Psoas muscle (tissue), 8 donors: ENCODE data around the gene GPR156. TPM values are rescaled to one million over a fixed set of nuclear protein-coding genes. Genes with fewer than 3 reads are reported as not detected.
A peak's percentile ranks its signal among the peaks of the same experiment; 100 is the strongest.

Experiments used
- ATAC-seq, 4 donors: fragments of 200-7000 bp; cut with Tn5 transposase; one replicate each; pipeline ENCODE4 v1.9.1; 2020; ENCODE audit warnings: moderate library complexity in 3 of 4, mild to moderate bottlenecking in 2 of 4
- DNase-seq, 2 donors: peaks; one replicate each; pipeline ENCODE4 v3.0.0-alpha.2; 2020
- H3K27ac ChIP-seq: fragments of 200-600 bp; one replicate; pipeline ENCODE4 v1.8.0; 2022
- H3K27me3 ChIP-seq, 3 donors: fragments of 200-600 bp in 1 of 3; one replicate each; pipeline versions ENCODE4 v1.6.1 to v1.8.0; 2013 to 2022; ENCODE audit warnings: low read length in 2 of 3, mild to moderate bottlenecking in 2 of 3, moderate library complexity in 1 of 3; ENCODE audit not compliant: insufficient read depth in 3 of 3
- H3K36me3 ChIP-seq, 2 donors: fragments of 200-600 bp in 1 of 2; one replicate each; pipeline versions ENCODE4 v1.6.1 to v1.8.0; 2013 to 2022; ENCODE audit warnings: low read depth in 1 of 2, mild to moderate bottlenecking in 1 of 2, moderate library complexity in 1 of 2; ENCODE audit not compliant: insufficient read depth in 1 of 2
- H3K4me1 ChIP-seq: fragments of 200-600 bp; one replicate; pipeline ENCODE4 v1.8.0; 2022
- H3K4me3 ChIP-seq: fragments of 200-600 bp; one replicate; pipeline ENCODE4 v1.8.0; 2022; ENCODE audit warnings: mild to moderate bottlenecking
- H3K9me3 ChIP-seq: fragments of 200-600 bp; one replicate; pipeline ENCODE4 v1.8.0; 2022
- CTCF ChIP-seq: fragments of 200-600 bp; IDR thresholded peaks from one replicate; pipeline ENCODE4 v1.8.0; 2022; ENCODE audit warnings: antibody characterized with exemption
- WGBS, 3 donors: extraction: QIAGEN DNeasy Blood & Tissue Kit; methylation state at CpG; one replicate each; pipeline versions ENCODE4 v1.1.6 to v1.1.7; 2013; 5-methylcytosine and 5-hydroxymethylcytosine counted together
- intact Hi-C, 2 donors: fragments of 100-400 bp; cut with DNase I; formaldehyde crosslinking; loops; one replicate each; pipeline versions ENCODE4 v1.11.0 to v1.14.2; 2022
- polyA plus RNA-seq, 3 donors: library from polyadenylated mRNA; stranded (reverse); fragments of 200-250 nt; gene quantifications; one replicate each; pipeline ENCODE4 v1.2.3, GENCODE V29; 2013
- total RNA-seq, 4 donors: library from RNA; stranded (reverse); fragmentation: NEBNext Ultra II Directional in 2 of 4; extraction: Animal tissue kit (Norgen Biotek cat#: 25700) in 2 of 4; gene quantifications; one replicate each; pipeline versions ENCODE4 v1.2.1 to v1.2.4, GENCODE V29; 2021 to 2023
- donor health status: healthy with polysubstance abuse.
- donor health status: DM: no; HTN: no; CAD: no; lungs with moderate emphysema.
- donor health status: Bipolar disorder and iron deficiency.
- donor health status: healthy.
- donor health status: DM: yes; HTN: yes; CAD: no.
- donor health status: DM: no; HTN: no; CAD: no.
- donor health status: DM: no; HTN: no; CAD: no.
- donor health status: DM: yes; HTN: yes; CAD: no.

GPR156 gene
- total and polyA plus RNA-seq, 7 donors, result 0.01 to 0.43 (median 0.20) TPM; not detected in 3

GRCh38 chr3:120204338-120204737 is 80.7 kb downstream of the GPR156 start:
- WGBS, 3 donors, result 89 to 90% (median 90%) methylated on average over 5 of the region's 5 CpGs
- Histone ChIP-seq H3K27me3 (no peaks in the 10 kb centered on the region), H3K4me3 (no peak overlapping the region), H3K27ac (no peak overlapping the region), H3K9me3 (no peaks in the 10 kb centered on the region), H3K36me3 (no peaks in the 10 kb centered on the region), H3K4me1 (peaks cover 19% of the 10 kb centered on the region)
- no peak for TF ChIP-seq CTCF
- no peak for DNase-seq
- no peak for ATAC-seq
- intact Hi-C loops, result loop anchor here in 1 of 2 donors (5.0 kb wide), 1 partner anchor 107 kb away; no protein-coding TSS in a partner anchor

- no peak overlapping the region for H3K4me3 ChIP-seq
- WGBS, 3 donors, result 73 to 81% (median 77%) methylated on average over 7 of the region's 7 CpGs
- no peak for TF ChIP-seq CTCF
- ATAC-seq (peak in 1 of 4 donors; percentile 3), DNase-seq (no peak)
- intact Hi-C loops, result loop anchor here in 1 of 2 donors (5.0 kb wide), 1 partner anchor 106 kb away; no protein-coding TSS in a partner anchor
- H3K9me3 ChIP-seq, result no peaks in the 10 kb centered on the region
- H3K27ac ChIP-seq, result peak overlapping the region; percentile 67
- no peaks in the 10 kb centered on the region for H3K36me3 ChIP-seq
- H3K27me3 ChIP-seq, result no peaks in the 10 kb centered on the region
- H3K4me1 ChIP-seq, result peaks cover 19% of the 10 kb centered on the region
Observed at GRCh38 chr3:120203621-120204020, 81.4 kb downstream of the GPR156 start.

GRCh38 chr3:120203016-120203415 is 82.0 kb downstream of the GPR156 start:
- peak in 1 of 2 donors; percentile 32 for DNase-seq

GRCh38 chr3:120202363-120202762 is 82.7 kb downstream of the GPR156 start:
- Histone ChIP-seq H3K4me1 (peaks cover 19% of the 10 kb centered on the region), H3K27ac (peak overlapping the region; percentile 67), H3K9me3 (no peaks in the 10 kb centered on the region), H3K36me3 (no peaks in the 10 kb centered on the region), H3K4me3 (no peak overlapping the region), H3K27me3 (no peaks in the 10 kb centered on the region)
- DNase-seq, result no peak
- TF ChIP-seq CTCF, result no peak
- WGBS, 3 donors, result 53 to 67% (median 62%) methylated on average over 2 of the region's 2 CpGs
- peak in 1 of 4 donors; percentile 14 for ATAC-seq
- intact Hi-C loops, result loop anchor here in 1 of 2 donors (5.0 kb wide), 1 partner anchor 105 kb away; no protein-coding TSS in a partner anchor

More at GRCh38 chr3:120203016-120203415, 82.0 kb downstream of the GPR156 start:
- no peaks in the 10 kb centered on the region for H3K36me3 ChIP-seq
- H3K9me3 ChIP-seq, result no peaks in the 10 kb centered on the region
- no peak overlapping the region for H3K4me3 ChIP-seq
- WGBS, 3 donors, result 0 to 6% (median 5%) methylated on average over 2 of the region's 2 CpGs
- H3K4me1 ChIP-seq, result peaks cover 19% of the 10 kb centered on the region
- intact Hi-C loops, result loop anchor here in 1 of 2 donors (5.0 kb wide), 1 partner anchor 106 kb away; no protein-coding TSS in a partner anchor
- no peaks in the 10 kb centered on the region for H3K27me3 ChIP-seq
- H3K27ac ChIP-seq, result peak overlapping the region; percentile 67
- TF ChIP-seq CTCF, result no peak
- ATAC-seq, result peak; percentile 87 to 95 (median 92)
